NCI-H2171 treated with DMSO at 0.1 percent for 48 hours (cell line): ENCODE measurements around the gene CDH8.

Experiments used
- DNase-seq: peaks from one replicate; lab custom pipeline; 2025; lab: John Stamatoyannopoulos, UW

The CDH8 gene

GRCh38 chr16:61616088-61616487 lies 420.1 kb downstream of the CDH8 start:
- no peak for DNase-seq

GRCh38 chr16:61611847-61612491 lies 424.3 kb downstream of the CDH8 start:
- no peak for DNase-seq

- no peak for DNase-seq
Measured at GRCh38 chr16:61606581-61606980, 429.7 kb downstream of the CDH8 start.
